Pericardium fibroblast (primary cell): ENCODE measurements around the gene CDC25A. TPM values are rescaled to one million over a fixed set of nuclear protein-coding genes. Genes with fewer than 3 reads are reported as not detected.

Experiments
- total RNA-seq: library from RNA; depleted of rRNA; stranded (reverse); fragments of >200 nt; gene quantifications from 2 replicates; pipeline ENCODE4 v1.2.3, GENCODE V29; 2015

The CDC25A gene
- total RNA-seq, result 1.3 and 1.8 TPM in 2 replicates

GRCh38 chr3:48188266-48189201, at the start of gene CDC25A:
TSS of gene CDC25A (minus strand) at chr3:48188417. CDS start at chr3:48187947, 470 bp downstream.

GRCh38 chr3:48222616-48223513, 34.6 kb upstream of the CDC25A start, which contains the start of gene CAMP:
TSS of gene CAMP (plus strand) at chr3:48223495. CDS start at chr3:48223512, 17 bp downstream.

Other genes starting within 250 kb of the CDC25A start
- gene MAP4, start 172.0 kb downstream of the CDC25A start, total RNA-seq, result 143 and 149 TPM in 2 replicates
- not detected in 2 replicates for gene CAMP, start 35.1 kb upstream of the CDC25A start, total RNA-seq
- 1.2 and 2.1 TPM in 2 replicates for gene ZNF589, start 52.7 kb upstream of the CDC25A start, total RNA-seq
- gene NME6, start 113.0 kb upstream of the CDC25A start, total RNA-seq, result 19.8 and 20.5 TPM in 2 replicates
- gene SPINK8, start 145.2 kb upstream of the CDC25A start, total RNA-seq, result not detected in 2 replicates
- gene FBXW12, start 183.8 kb upstream of the CDC25A start, total RNA-seq, result not detected in 2 replicates
- 25.7 and 34.4 TPM in 2 replicates for gene PLXNB1, start 241.7 kb upstream of the CDC25A start, total RNA-seq